Measurements from ENCODE around the gene TOMT. TPM values are rescaled to one million over a fixed set of nuclear protein-coding genes. Genes with fewer than 3 reads are reported as not detected.

Gene TOMT
- total and polyA plus RNA-seq, 2 of the 4 experiments (the other 2 are of a cell fraction) = not detected

DNA sequence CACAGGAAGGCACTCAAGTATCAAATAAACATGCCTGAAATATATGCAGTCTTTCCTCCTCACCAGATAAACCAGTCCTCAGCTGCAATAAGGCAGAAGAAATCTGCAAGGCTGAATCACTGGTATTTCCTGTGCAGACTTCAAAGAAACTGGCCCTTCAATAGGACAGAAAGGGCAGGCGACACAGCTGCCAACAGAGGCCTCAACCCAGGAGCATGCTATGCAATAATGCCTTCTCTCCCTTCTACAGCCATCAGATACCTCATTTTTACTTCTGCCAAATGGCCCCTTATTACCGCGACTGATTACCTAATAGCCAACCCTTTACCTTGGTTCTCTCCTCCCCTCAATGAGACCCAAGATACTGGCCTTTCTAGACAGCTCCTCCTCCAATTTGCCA is 33.4 kb upstream of the TOMT start:
- Histone ChIP-seq H4K8ac (ENCODE audit: low read depth in 2 of 2, low read length in 2 of 2) (peak overlapping the region in 1 of 2 experiments; percentile 87; a peak in 3 of 4 replicates), H3K9me1 (ENCODE audit: insufficient read depth, low read length) (peaks cover 16% of the 10 kb centered on the region), H3K27me3 (ENCODE audit: control insufficient read depth, insufficient read depth, low read length) (no peaks in the 10 kb centered on the region), H3K56ac (ENCODE audit: extremely low read depth, insufficient read depth, low read length) (0 out of 2 replicates have a peak overlapping the region, but pooled peaks have one; percentile 41), H3K4ac (ENCODE audit: low read depth, low read length) (peak overlapping the region; percentile 87), H4K20me1 (ENCODE audit: insufficient read depth, low read length) (peaks cover 7% of the 10 kb centered on the region; the same call in 1 of the 2 replicates), H3K18ac (ENCODE audit: low read depth, low read length) (peak overlapping the region; percentile 2; the same call in 1 of the 2 replicates), H3K4me1 (ENCODE audit: control insufficient read depth, insufficient read depth, low read length) (peaks cover 20% of the 10 kb centered on the region), H2BK5ac (ENCODE audit: low read depth, low read length, poor library complexity, severe bottlenecking) (peak overlapping the region; percentile 93), H3K9me3 (ENCODE audit: control insufficient read depth, insufficient read depth, low read length) (no peaks in the 10 kb centered on the region), H3K23ac (ENCODE audit: low read depth, low read length) (peak overlapping the region; percentile 54; the same call in 1 of the 2 replicates), H4K91ac (ENCODE audit: insufficient read depth, low read depth, low read length) (peak overlapping the region; percentile 67), H3K4me2 (ENCODE audit: low read depth, low read length) (peak overlapping the region; percentile 61), H3K27ac (ENCODE audit: insufficient read depth, low read length) (peak overlapping the region; percentile 20), H3K79me1 (ENCODE audit: low read depth in 1 of 2, low read length in 2 of 2) (peaks cover 31 to 65% of the 10 kb centered on the region in 2 experiments), H2AK9ac (replicated peaks; ENCODE audit: low read depth, low read length, poor library complexity) (peak overlapping the region; percentile 1), H3K14ac (replicated peaks; ENCODE audit: low read depth, low read length) (peak overlapping the region; percentile 54), H2AFZ (replicated peaks; ENCODE audit: low read length, poor library complexity) (peak overlapping the region; percentile 69), H2AK5ac (ENCODE audit: low read depth, low read length) (peak overlapping the region; percentile 66), H2BK20ac (ENCODE audit: low read depth, low read length) (peak overlapping the region; percentile 89), H2BK120ac (ENCODE audit: low read depth, low read length) (peak overlapping the region; percentile 88), H2BK15ac (ENCODE audit: low read depth, low read length) (peak overlapping the region; percentile 75; the same call in 1 of the 3 replicates), H3K9ac (ENCODE audit: low read depth, low read length) (no peak overlapping the region), H3K36me3 (ENCODE audit: control insufficient read depth, insufficient read depth, low read length) (no peaks in the 10 kb centered on the region; the same call in 1 of the 2 replicates), H4K5ac (ENCODE audit: low read depth, low read length) (peak overlapping the region; percentile 16; the same call in 1 of the 2 replicates), H3K4me3 (ENCODE audit: insufficient read depth, low read depth, low read length) (no peak overlapping the region)
- CTCF ChIA-PET = interaction anchor here (0.6 to 2.4 kb wide), 4 partner anchors 19 to 110 kb away, joined by 3 to 6 read pairs (median 4); no protein-coding TSS in a partner anchor
- ATAC-seq (ENCODE audit: low read depth) = peak; percentile 80
- peak; percentile 82 for DNase-seq
- intact Hi-C loops (cut with micrococcal nuclease) = no loop called here
- no TSS peak for BruUV-seq (replicated peaks)
- POLR2A ChIA-PET (ENCODE audit: unreplicated experiment) = interaction anchor here (0.8 kb wide), 1 partner anchor 15 kb away, joined by 4 read pairs; no protein-coding TSS in a partner anchor
- dilution Hi-C loops (cut with HindIII; ENCODE audit: low sequenced_read_pairs, unreplicated experiment) = no loop called here
- in situ Hi-C loops (cut with MboI; ENCODE audit: low sequenced_read_pairs) = no loop called here
- WGBS, 2 experiments (ENCODE audit: extremely low coverage in 2 of 2, insufficient read length in 1 of 2) = 21% methylated on average over 2 of the region's 3 CpGs; no CpG with 5 or more reads in 1 of the 2 experiments
- TF ChIP-seq USF2 (IDR thresholded peaks at IDR 0.05; ENCODE audit: low read depth, low read length) = no peak
- no peak for TF ChIP-seq SMC3 (IDR thresholded peaks at IDR 0.05; ENCODE audit: low read depth, low read length)
- no peak for TF ChIP-seq CHD1 (IDR thresholded peaks at IDR 0.05; ENCODE audit: low read depth, low read length)
- TF ChIP-seq MAZ (IDR thresholded peaks at IDR 0.05; ENCODE audit: borderline replicate concordance, low read depth, low read length) = no peak
- TF ChIP-seq MAFK (IDR thresholded peaks at IDR 0.05; ENCODE audit: low read depth, low read length) = no peak
- TF ChIP-seq CTCF (conservative IDR thresholded peaks at IDR 0.05; ENCODE audit: low read depth, low read length) = no peak
- no peak for TF ChIP-seq RFX5 (IDR thresholded peaks at IDR 0.05; ENCODE audit: low read depth, low read length)
- TF ChIP-seq BHLHE40 (IDR thresholded peaks at IDR 0.05; ENCODE audit: low read depth, low read length) = peak; percentile 70
- peak; percentile 39; the same call in 1 of the 2 replicates for TF ChIP-seq MXI1 (IDR thresholded peaks at IDR 0.05; ENCODE audit: borderline replicate concordance, low read depth, low read length)
- 0 out of 2 replicates have a peak, but pooled peaks have one; percentile 10 for TF ChIP-seq RAD21 (IDR thresholded peaks at IDR 0.05; ENCODE audit: low read length)
- no peak for TF ChIP-seq POLR2A (IDR thresholded peaks at IDR 0.05; ENCODE audit: low read depth, low read length)
- peak; percentile 53; the same call in 1 of the 2 replicates for TF ChIP-seq FOS (IDR thresholded peaks at IDR 0.05; ENCODE audit: low read depth, low read length)
- TF ChIP-seq, protein P1, sequence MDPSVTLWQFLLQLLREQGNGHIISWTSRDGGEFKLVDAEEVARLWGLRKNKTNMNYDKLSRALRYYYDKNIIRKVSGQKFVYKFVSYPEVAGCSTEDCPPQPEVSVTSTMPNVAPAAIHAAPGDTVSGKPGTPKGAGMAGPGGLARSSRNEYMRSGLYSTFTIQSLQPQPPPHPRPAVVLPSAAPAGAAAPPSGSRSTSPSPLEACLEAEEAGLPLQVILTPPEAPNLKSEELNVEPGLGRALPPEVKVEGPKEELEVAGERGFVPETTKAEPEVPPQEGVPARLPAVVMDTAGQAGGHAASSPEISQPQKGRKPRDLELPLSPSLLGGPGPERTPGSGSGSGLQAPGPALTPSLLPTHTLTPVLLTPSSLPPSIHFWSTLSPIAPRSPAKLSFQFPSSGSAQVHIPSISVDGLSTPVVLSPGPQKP (IDR thresholded peaks at IDR 0.05; ENCODE audit: borderline replicate concordance, low read depth, low read length) = no peak
- TF ChIP-seq CEBPB (IDR thresholded peaks at IDR 0.05; ENCODE audit: low read depth, low read length) = peak; percentile 50; the same call in 1 of the 2 replicates
- no peak for TF ChIP-seq NFE2L2 (IDR thresholded peaks at IDR 0.05; ENCODE audit: low read depth, low read length)

All from IMR-90 (cell line).